ENCODE data around the gene PGC. TPM values are rescaled to one million over a fixed set of nuclear protein-coding genes. Genes with fewer than 3 reads are reported as not detected.

PGC gene
- total and polyA plus RNA-seq, 9 of the 15 experiments (the other 6 are each of a cell fraction or from before 2014, with no cell fraction given): 0.17 to 0.40 TPM; not detected in 7

DNA sequence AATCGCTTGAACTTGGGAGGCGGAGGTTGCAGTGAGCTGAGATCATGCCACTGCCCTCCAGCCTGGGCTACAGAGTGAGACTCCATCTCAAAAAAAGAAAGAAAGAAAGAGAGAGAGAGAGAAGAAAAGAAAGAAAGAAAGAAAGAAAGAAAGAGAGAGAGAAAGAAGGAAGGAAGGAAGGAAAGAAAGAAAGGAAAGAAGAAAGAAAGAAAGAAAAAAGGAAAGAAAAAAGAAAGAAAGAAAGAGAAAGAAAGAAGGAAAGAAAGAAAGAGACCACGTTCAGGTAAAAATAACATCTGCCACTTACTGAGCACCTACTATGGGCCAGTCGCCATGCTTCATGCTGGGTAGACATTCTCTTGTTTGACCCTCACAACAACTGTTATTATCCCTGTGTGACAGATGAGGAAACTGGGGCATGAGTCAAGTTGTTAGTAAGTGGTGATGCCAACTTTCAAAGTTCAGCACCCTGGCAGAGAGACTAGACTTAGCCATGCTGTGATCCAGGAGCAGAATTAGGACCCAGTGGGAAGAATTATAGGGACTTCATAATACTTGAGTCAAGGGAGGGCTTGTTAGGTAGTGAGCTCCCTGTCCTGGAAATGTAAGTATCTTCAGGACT, 19.0 kb upstream of the PGC start (continued):
- TF ChIP-seq, protein P1, sequence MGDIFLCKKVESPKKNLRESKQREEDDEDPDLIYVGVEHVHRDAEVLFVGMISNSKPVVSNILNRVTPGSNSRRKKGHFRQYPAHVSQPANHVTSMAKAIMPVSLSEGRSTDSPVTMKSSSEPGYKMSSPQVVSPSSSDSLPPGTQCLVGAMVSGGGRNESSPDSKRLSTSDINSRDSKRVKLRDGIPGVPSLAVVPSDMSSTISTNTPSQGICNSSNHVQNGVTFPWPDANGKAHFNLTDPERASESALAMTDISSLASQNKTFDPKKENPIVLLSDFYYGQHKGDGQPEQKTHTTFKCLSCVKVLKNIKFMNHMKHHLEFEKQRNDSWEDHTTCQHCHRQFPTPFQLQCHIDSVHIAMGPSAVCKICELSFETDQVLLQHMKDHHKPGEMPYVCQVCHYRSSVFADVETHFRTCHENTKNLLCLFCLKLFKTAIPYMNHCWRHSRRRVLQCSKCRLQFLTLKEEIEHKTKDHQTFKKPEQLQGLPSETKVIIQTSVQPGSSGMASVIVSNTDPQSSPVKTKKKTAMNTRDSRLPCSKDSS (IDR thresholded peaks at IDR 0.05; ENCODE audit: low read depth, partially characterized antibody): peak; percentile 35
- peak; percentile 43; the same call in 1 of the 2 replicates for TF ChIP-seq ZKSCAN1 (IDR thresholded peaks at IDR 0.05; ENCODE audit: low read depth, low read length)

DNA sequence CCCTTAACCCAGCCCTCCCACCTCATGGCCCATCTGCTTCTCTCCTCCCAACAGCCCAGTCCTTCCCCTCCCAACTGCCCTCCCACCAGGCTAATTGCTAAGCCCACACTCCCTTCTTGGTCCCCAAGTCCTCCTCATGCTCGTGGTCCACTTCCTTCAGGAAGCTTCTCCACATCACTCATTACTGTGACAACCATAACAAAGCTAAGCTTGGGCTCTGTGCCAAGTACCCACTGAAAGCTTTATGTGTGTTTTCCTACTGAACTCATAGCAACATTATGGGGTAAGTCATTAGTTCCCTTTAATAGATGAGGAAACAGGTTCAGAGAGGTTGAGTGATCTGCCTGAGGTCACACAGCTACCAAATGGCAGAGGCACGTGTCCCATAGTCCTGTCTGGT, 16.3 kb upstream of the PGC start:
- Histone ChIP-seq H3K36me3 (ENCODE audit: control insufficient read depth, insufficient read depth, low read length) (no peaks in the 10 kb centered on the region), H3K4me2 (ENCODE audit: insufficient read depth, low read length) (no peak overlapping the region), H2AFZ (ENCODE audit: low read depth, low read length) (no peak overlapping the region), H4K20me1 (replicated peaks; ENCODE audit: control insufficient read depth, insufficient read depth, low read length) (no peaks in the 10 kb centered on the region), H3K27ac (ENCODE audit: extremely low read depth, low read depth, low read length) (no peak overlapping the region), H3K79me2 (ENCODE audit: control insufficient read depth, insufficient read depth, low read length) (no peaks in the 10 kb centered on the region), H3K4me1 (replicated peaks in 1 of 2; ENCODE audit: control insufficient read depth in 2 of 2, insufficient read depth in 2 of 2, low read length in 2 of 2) (peaks cover 19 to 23% of the 10 kb centered on the region in 2 experiments), H3K9ac (ENCODE audit: insufficient read depth in 1 of 2, low read depth in 2 of 2, low read length in 2 of 2) (peak overlapping the region in 1 of 2 experiments; percentile 56; a peak in 1 of 4 replicates), H3K9me3 (replicated peaks; ENCODE audit: control insufficient read depth, insufficient read depth, low read depth, low read length) (no peaks in the 10 kb centered on the region), H3K27me3 (ENCODE audit: control insufficient read depth in 2 of 2, insufficient read depth in 2 of 2, low read length in 2 of 2) (peaks cover 7 to 39% of the 10 kb centered on the region in 2 experiments; a peak in 3 of 5 replicates), H3K9me1 (ENCODE audit: control insufficient read depth, insufficient read depth, low read length) (no peaks in the 10 kb centered on the region), H3K4me3 (no peak overlapping the region)
- CTCF ChIA-PET (ENCODE audit: low intra/inter-chr PET ratio): no interaction called here
- 3% methylated on average over 2 of the region's 2 CpGs for WGBS (ENCODE audit: insufficient coverage, low coverage, missing lambda C conversion rate)
- DNase-seq (ENCODE audit: extremely low read depth in 1 of 4, low spot score in 3 of 4) (no peak), FAIRE-seq (no peak), ATAC-seq (no peak)
- no TSS peak for BruUV-seq (replicated peaks)
- intact Hi-C loops (cut with micrococcal nuclease): no loop called here
- in situ Hi-C loops (cut with MboI): no loop called here
- POLR2A ChIA-PET: interaction anchor here (0.6 to 0.9 kb wide), 2 partner anchors 23 to 90 kb away, joined by 3 read pairs; no protein-coding TSS in a partner anchor
- no peak for TF ChIP-seq ZNF133 (CRISPR knock-in tag; IDR thresholded peaks at IDR 0.05)
- peak; percentile 86 for TF ChIP-seq ZFP36 (IDR thresholded peaks at IDR 0.05; ENCODE audit: low read depth, low read length, partially characterized antibody)
- 0 out of 4 replicates have a peak, but pooled peaks of 1 of the 2 experiments have one; percentile 13 for TF ChIP-seq RCOR1 (IDR thresholded peaks at IDR 0.05; ENCODE audit: borderline replicate concordance in 1 of 2, low read depth in 2 of 2, low read length in 2 of 2)
- TF ChIP-seq ZNF175 (CRISPR knock-in tag; IDR thresholded peaks at IDR 0.05; ENCODE audit: low read depth): no peak
- 0 out of 2 replicates have a peak, but pooled peaks have one; percentile 47 for TF ChIP-seq PTBP1 (IDR thresholded peaks at IDR 0.05; ENCODE audit: low read depth, low read length)
- TF ChIP-seq CBX1 (IDR thresholded peaks at IDR 0.05; ENCODE audit: low read depth): 0 out of 2 replicates have a peak, but pooled peaks have one; percentile 31
- TF ChIP-seq, protein P2, sequence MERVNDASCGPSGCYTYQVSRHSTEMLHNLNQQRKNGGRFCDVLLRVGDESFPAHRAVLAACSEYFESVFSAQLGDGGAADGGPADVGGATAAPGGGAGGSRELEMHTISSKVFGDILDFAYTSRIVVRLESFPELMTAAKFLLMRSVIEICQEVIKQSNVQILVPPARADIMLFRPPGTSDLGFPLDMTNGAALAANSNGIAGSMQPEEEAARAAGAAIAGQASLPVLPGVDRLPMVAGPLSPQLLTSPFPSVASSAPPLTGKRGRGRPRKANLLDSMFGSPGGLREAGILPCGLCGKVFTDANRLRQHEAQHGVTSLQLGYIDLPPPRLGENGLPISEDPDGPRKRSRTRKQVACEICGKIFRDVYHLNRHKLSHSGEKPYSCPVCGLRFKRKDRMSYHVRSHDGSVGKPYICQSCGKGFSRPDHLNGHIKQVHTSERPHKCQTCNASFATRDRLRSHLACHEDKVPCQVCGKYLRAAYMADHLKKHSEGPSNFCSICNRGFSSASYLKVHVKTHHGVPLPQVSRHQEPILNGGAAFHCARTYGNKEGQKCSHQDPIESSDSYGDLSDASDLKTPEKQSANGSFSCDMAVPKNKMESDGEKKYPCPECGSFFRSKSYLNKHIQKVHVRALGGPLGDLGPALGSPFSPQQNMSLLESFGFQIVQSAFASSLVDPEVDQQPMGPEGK (CRISPR knock-in tag; IDR thresholded peaks at IDR 0.05; ENCODE audit: borderline replicate concordance): no peak
- no peak for TF ChIP-seq ZNF830 (CRISPR knock-in tag; IDR thresholded peaks at IDR 0.05)
- TF ChIP-seq SMARCA5 (IDR thresholded peaks at IDR 0.05): peak; percentile 50; the same call in 1 of the 2 replicates
- TF ChIP-seq, protein P3, sequence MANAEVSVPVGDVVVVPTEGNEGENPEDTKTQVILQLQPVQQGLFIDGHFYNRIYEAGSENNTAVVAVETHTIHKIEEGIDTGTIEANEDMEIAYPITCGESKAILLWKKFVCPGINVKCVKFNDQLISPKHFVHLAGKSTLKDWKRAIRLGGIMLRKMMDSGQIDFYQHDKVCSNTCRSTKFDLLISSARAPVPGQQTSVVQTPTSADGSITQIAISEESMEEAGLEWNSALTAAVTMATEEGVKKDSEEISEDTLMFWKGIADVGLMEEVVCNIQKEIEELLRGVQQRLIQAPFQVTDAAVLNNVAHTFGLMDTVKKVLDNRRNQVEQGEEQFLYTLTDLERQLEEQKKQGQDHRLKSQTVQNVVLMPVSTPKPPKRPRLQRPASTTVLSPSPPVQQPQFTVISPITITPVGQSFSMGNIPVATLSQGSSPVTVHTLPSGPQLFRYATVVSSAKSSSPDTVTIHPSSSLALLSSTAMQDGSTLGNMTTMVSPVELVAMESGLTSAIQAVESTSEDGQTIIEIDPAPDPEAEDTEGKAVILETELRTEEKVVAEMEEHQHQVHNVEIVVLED (CRISPR knock-in tag; IDR thresholded peaks at IDR 0.05): no peak
- peak; percentile 44 to 52; a peak in 2 of 4 replicates for TF ChIP-seq KDM1A (IDR thresholded peaks at IDR 0.05)
